ENCODE data around the gene TIGIT.
"Not testable (repeated sequence)": the region's sequence is repeated elsewhere in the genome, so short reads cannot be mapped to it uniquely, and the experiment has no call there.

The TIGIT gene

GRCh38 chr3:114293838-114294535 is at the start of gene TIGIT:
Gene TIGIT, plus strand, starts transcription at chr3:114294028. Its CDS starts 34 bp downstream, at chr3:114294062.
- no peak for DNase-seq
- in situ Hi-C loops (cut with HindIII; ENCODE audit: low pct_ligation_motif_present, low pct_unique_long_range_greater_than_20kb, low sequenced_read_pairs): no loop called here

GRCh38 chr3:114252954-114253353 is 40.9 kb upstream of the TIGIT start:
- DNase-seq: no peak
- in situ Hi-C loops (cut with HindIII; ENCODE audit: low pct_ligation_motif_present, low pct_unique_long_range_greater_than_20kb, low sequenced_read_pairs): no loop called here

GRCh38 chr3:114253505-114253904 is 40.3 kb upstream of the TIGIT start:
- in situ Hi-C loops (cut with HindIII; ENCODE audit: low pct_ligation_motif_present, low pct_unique_long_range_greater_than_20kb, low sequenced_read_pairs): no loop called here

GRCh38 chr3:114259566-114259965 is 34.3 kb upstream of the TIGIT start:
- in situ Hi-C loops (cut with HindIII; ENCODE audit: low pct_ligation_motif_present, low pct_unique_long_range_greater_than_20kb, low sequenced_read_pairs): no loop called here
- no peak for DNase-seq

More at GRCh38 chr3:114253505-114253904, 40.3 kb upstream of the TIGIT start:
- no peak for DNase-seq

GRCh38 chr3:114260152-114260551 is 33.7 kb upstream of the TIGIT start:
- DNase-seq: no peak
- in situ Hi-C loops (cut with HindIII; ENCODE audit: low pct_ligation_motif_present, low pct_unique_long_range_greater_than_20kb, low sequenced_read_pairs): no loop called here

GRCh38 chr3:114270019-114270418 is 23.8 kb upstream of the TIGIT start:
- in situ Hi-C loops (cut with HindIII; ENCODE audit: low pct_ligation_motif_present, low pct_unique_long_range_greater_than_20kb, low sequenced_read_pairs): no loop called here
- no peak for DNase-seq

- in situ Hi-C loops (cut with HindIII; ENCODE audit: low pct_ligation_motif_present, low pct_unique_long_range_greater_than_20kb, low sequenced_read_pairs): no loop called here
- DNase-seq: no peak
Measured at GRCh38 chr3:114272271-114272670, 21.6 kb upstream of the TIGIT start.

- DNase-seq: peak; percentile 8
- in situ Hi-C loops (cut with HindIII; ENCODE audit: low pct_ligation_motif_present, low pct_unique_long_range_greater_than_20kb, low sequenced_read_pairs): no loop called here
Measured at GRCh38 chr3:114274929-114275328, 18.9 kb upstream of the TIGIT start.

- in situ Hi-C loops (cut with HindIII; ENCODE audit: low pct_ligation_motif_present, low pct_unique_long_range_greater_than_20kb, low sequenced_read_pairs); DNase-seq: not testable (repeated sequence)
Measured at GRCh38 chr3:114276856-114277255, 17.0 kb upstream of the TIGIT start.

GRCh38 chr3:114284644-114285043 is 9.2 kb upstream of the TIGIT start:
- in situ Hi-C loops (cut with HindIII; ENCODE audit: low pct_ligation_motif_present, low pct_unique_long_range_greater_than_20kb, low sequenced_read_pairs): no loop called here
- no peak for DNase-seq

- in situ Hi-C loops (cut with HindIII; ENCODE audit: low pct_ligation_motif_present, low pct_unique_long_range_greater_than_20kb, low sequenced_read_pairs): no loop called here
- no peak for DNase-seq
Measured at GRCh38 chr3:114285648-114286230, 8.1 kb upstream of the TIGIT start.

- no peak for DNase-seq
- in situ Hi-C loops (cut with HindIII; ENCODE audit: low pct_ligation_motif_present, low pct_unique_long_range_greater_than_20kb, low sequenced_read_pairs): no loop called here
Measured at GRCh38 chr3:114286266-114286665, 7.6 kb upstream of the TIGIT start.

- in situ Hi-C loops (cut with HindIII; ENCODE audit: low pct_ligation_motif_present, low pct_unique_long_range_greater_than_20kb, low sequenced_read_pairs): no loop called here
- peak; percentile 62 for DNase-seq
Measured at GRCh38 chr3:114290911-114291901, 2.6 kb upstream of the TIGIT start.

GRCh38 chr3:114294940-114295480 is 1.2 kb downstream of the TIGIT start:
- in situ Hi-C loops (cut with HindIII; ENCODE audit: low pct_ligation_motif_present, low pct_unique_long_range_greater_than_20kb, low sequenced_read_pairs): no loop called here
- no peak for DNase-seq

GRCh38 chr3:114295946-114296345 is 2.1 kb downstream of the TIGIT start:
- in situ Hi-C loops (cut with HindIII; ENCODE audit: low pct_ligation_motif_present, low pct_unique_long_range_greater_than_20kb, low sequenced_read_pairs): no loop called here
- no peak for DNase-seq

- in situ Hi-C loops (cut with HindIII; ENCODE audit: low pct_ligation_motif_present, low pct_unique_long_range_greater_than_20kb, low sequenced_read_pairs): no loop called here
Measured at GRCh38 chr3:114299421-114299820, 5.6 kb downstream of the TIGIT start.

GRCh38 chr3:114299941-114300624 is 6.3 kb downstream of the TIGIT start:
- in situ Hi-C loops (cut with HindIII; ENCODE audit: low pct_ligation_motif_present, low pct_unique_long_range_greater_than_20kb, low sequenced_read_pairs): no loop called here
- DNase-seq: no peak

More at GRCh38 chr3:114299421-114299820, 5.6 kb downstream of the TIGIT start:
- peak; percentile 46 for DNase-seq

GRCh38 chr3:114307222-114307830 is 13.5 kb downstream of the TIGIT start:
- DNase-seq: no peak
- in situ Hi-C loops (cut with HindIII; ENCODE audit: low pct_ligation_motif_present, low pct_unique_long_range_greater_than_20kb, low sequenced_read_pairs): no loop called here

Data from ACHN (cell line).